ENCODE data around the gene ADRB2. TPM values are rescaled to one million over a fixed set of nuclear protein-coding genes. Genes with fewer than 3 reads are reported as not detected.

The ADRB2 gene
- total and polyA plus RNA-seq, 5 donors from 2014 or later, result 0.30 to 1.4 (median 0.53) TPM

DNA sequence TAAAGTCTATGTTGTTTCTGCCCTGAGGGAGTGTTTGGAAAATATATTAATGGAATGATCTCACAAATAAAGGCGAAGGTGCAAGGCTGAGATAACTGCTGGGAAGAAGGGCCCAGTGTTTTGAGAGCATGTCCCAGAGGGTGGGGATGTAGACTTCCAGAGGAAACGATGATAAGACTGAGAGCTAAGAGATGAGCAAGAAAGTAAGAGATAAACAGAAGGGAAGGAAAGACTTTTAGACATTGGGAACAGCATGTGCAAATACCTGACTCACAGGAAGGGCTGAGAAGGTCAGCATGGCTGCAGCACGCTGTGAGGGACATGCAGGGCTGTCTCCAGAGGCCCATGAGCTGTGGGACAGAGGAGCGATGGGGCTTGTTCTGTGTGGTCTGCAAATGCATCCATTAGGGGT, 19.9 kb upstream of the ADRB2 start:
- DNase-seq (no peak), ATAC-seq (ENCODE audit: low read depth in 2 of 2) (no peak)
- Mint-ChIP-seq H3K9me3 (peaks cover 0 to 3% (median 0%) of the 10 kb centered on the region in 7 donors), H3K27me3 (peaks cover 4% of the 10 kb centered on the region), H3K27ac (peak overlapping the region; percentile 16 to 28 (median 27)), H3K36me3 (peaks cover 5% of the 10 kb centered on the region), H3K4me3 (peak overlapping the region in 2 of 4 donors; percentile 31 to 82), H3K4me1 (peaks cover 14 to 35% (median 27%) of the 10 kb centered on the region in 4 donors)
- H3K27ac ChIP-seq (ENCODE audit: insufficient read depth, low read length, poor library complexity, severe bottlenecking), result no peak overlapping the region
- H3K4me3 ChIP-seq (ENCODE audit: low read depth, low read length), result no peak overlapping the region
- H3K27me3 ChIP-seq (ENCODE audit: control insufficient read depth, insufficient read depth, low read length), result peaks cover 4% of the 10 kb centered on the region
- H3K36me3 ChIP-seq (ENCODE audit: control insufficient read depth, insufficient read depth, low read length), result no peaks in the 10 kb centered on the region
- peaks cover 17% of the 10 kb centered on the region for H3K4me1 ChIP-seq (ENCODE audit: control insufficient read depth, insufficient read depth, low read length, poor library complexity, severe bottlenecking)
- no peaks in the 10 kb centered on the region for H3K9me3 ChIP-seq (ENCODE audit: control insufficient read depth in 2 of 2, low read length in 2 of 2)

DNA sequence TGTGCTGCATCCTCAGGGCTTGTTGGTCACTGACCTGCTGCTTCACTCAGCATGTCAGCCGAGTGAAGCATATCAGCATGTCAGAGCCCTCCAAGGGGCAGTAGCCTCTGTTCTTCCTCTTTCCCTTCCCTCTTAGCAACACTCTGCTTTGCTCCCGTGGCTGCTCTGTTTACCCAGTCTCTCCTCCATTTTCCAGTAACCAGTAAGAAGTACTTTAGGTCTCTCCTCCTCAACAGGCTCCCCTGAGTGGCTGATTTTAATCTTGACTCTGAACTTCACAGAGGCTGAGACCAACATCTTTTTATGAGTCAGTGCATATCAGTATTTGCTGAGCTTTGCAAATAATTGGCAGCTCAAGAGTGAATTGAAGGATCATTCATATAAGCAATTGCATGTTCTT, 18.6 kb upstream of the ADRB2 start:
- Histone ChIP-seq H3K4me1 (ENCODE audit: control insufficient read depth, insufficient read depth, low read length, poor library complexity, severe bottlenecking) (peaks cover 17% of the 10 kb centered on the region), H3K36me3 (ENCODE audit: control insufficient read depth, insufficient read depth, low read length) (no peaks in the 10 kb centered on the region), H3K9me3 (ENCODE audit: control insufficient read depth in 2 of 2, low read length in 2 of 2) (no peaks in the 10 kb centered on the region), H3K27ac (ENCODE audit: insufficient read depth, low read length, poor library complexity, severe bottlenecking) (no peak overlapping the region), H3K4me3 (ENCODE audit: low read depth, low read length) (no peak overlapping the region), H3K27me3 (ENCODE audit: control insufficient read depth, insufficient read depth, low read length) (no peaks in the 10 kb centered on the region)
- no peaks in the 10 kb centered on the region for H3K27me3 Mint-ChIP-seq
- peaks cover 17 to 39% (median 27%) of the 10 kb centered on the region in 4 donors for H3K4me1 Mint-ChIP-seq
- peaks cover 5% of the 10 kb centered on the region for H3K36me3 Mint-ChIP-seq
- DNase-seq (peak in 1 of 3 donors; percentile 25), ATAC-seq (ENCODE audit: low read depth in 2 of 2) (no peak)
- peaks cover 0 to 3% (median 0%) of the 10 kb centered on the region in 7 donors for H3K9me3 Mint-ChIP-seq
- H3K27ac Mint-ChIP-seq, result peak overlapping the region in 2 of 3 donors; percentile 18 to 50
- H3K4me3 Mint-ChIP-seq, result peak overlapping the region in 3 of 4 donors; percentile 4 to 83 (median 45)

DNA sequence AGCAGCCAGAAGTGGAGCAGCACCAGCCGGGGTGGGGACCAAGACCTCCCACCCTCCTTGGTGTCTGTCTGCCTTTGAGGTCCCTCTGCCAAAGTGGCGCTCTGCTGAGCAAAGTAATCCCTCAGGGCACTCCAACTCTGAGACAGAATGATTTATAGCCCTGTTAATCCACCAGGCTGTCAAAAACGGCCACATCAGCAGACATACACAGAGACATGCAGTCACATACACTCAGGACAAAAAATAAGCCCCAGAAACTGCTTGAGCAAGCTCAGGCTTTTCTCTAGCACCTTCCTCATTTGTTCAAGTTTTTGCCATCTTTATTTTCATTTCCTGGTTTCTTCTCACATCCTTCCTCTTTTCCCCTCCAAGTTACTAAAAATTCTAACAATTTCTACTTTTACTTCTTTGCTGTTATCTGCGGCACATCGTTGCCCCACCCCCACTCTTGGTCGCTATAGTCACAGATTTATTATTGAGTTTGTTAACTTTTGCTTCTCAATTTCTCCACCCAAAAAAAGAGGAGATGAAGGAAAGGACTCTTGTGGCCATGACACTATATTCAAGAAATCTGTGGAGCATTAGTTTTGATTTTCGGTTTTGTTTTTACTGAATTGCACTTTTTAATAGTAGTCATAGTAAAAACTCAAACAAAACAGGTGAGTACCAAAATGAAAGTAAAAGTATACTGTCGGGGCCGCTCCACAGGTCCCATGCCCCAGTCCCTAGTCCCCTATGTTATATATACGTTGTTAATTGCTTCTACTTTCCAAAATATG, 17.4 kb upstream of the ADRB2 start:
- Histone ChIP-seq H3K27me3 (ENCODE audit: control insufficient read depth, insufficient read depth, low read length) (no peaks in the 10 kb centered on the region), H3K27ac (ENCODE audit: insufficient read depth, low read length, poor library complexity, severe bottlenecking) (peak overlapping the region; percentile 71), H3K4me3 (ENCODE audit: low read depth, low read length) (peak overlapping the region; percentile 97), H3K9me3 (ENCODE audit: control insufficient read depth in 2 of 2, low read length in 2 of 2) (no peaks in the 10 kb centered on the region), H3K4me1 (ENCODE audit: control insufficient read depth, insufficient read depth, low read length, poor library complexity, severe bottlenecking) (peaks cover 17% of the 10 kb centered on the region), H3K36me3 (ENCODE audit: control insufficient read depth, insufficient read depth, low read length) (no peaks in the 10 kb centered on the region)
- DNase-seq, result peak; percentile 3 to 79 (median 64)
- peaks cover 5% of the 10 kb centered on the region for H3K36me3 Mint-ChIP-seq
- H3K4me3 Mint-ChIP-seq, result peak overlapping the region; percentile 83 to 99 (median 94)
- H3K27me3 Mint-ChIP-seq, result no peaks in the 10 kb centered on the region
- H3K4me1 Mint-ChIP-seq, result peaks cover 17 to 37% (median 27%) of the 10 kb centered on the region in 4 donors
- ATAC-seq (ENCODE audit: low read depth in 2 of 2), result peak; percentile 76 to 85
- no peaks in the 10 kb centered on the region for H3K9me3 Mint-ChIP-seq
- peak overlapping the region; percentile 91 to 98 (median 98) for H3K27ac Mint-ChIP-seq

DNA sequence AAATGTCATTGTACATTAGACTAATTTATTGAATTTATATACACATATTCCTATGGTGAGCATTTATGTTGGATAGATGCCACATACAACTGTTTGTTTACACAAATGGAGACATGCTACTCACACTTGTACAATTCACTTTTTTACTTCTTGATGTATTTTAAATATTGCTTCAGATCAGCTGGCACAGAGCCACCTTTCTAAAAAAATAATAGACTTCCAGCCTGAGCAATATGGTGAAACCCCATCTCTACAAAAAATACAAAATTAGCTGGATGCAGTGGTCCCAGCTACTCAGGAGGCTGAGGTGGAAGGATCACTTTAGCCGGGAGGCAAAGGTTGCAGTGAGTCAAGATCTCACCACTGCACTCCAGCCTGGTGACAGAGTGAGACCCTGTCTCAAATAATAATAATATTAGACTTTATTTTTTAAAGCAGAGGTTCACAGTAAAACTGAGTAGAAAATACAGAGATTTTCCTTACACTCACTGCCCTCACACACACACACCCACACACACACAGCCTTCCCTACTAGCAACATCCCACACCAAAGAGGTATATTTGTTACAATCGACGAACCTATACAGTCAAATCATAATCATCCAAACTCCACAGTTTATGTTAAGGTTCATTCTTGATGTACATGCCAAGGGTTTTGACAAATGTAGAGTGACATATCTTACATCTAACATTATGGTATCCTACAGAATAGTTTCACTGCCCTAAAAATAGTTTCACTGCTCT, 16.5 kb upstream of the ADRB2 start:
- H3K4me1 Mint-ChIP-seq, result peaks cover 17 to 37% (median 27%) of the 10 kb centered on the region in 4 donors
- H3K4me1 ChIP-seq (ENCODE audit: control insufficient read depth, insufficient read depth, low read length, poor library complexity, severe bottlenecking), result peaks cover 17% of the 10 kb centered on the region
- DNase-seq (no peak), ATAC-seq (ENCODE audit: low read depth in 2 of 2) (no peak)
- H3K9me3 Mint-ChIP-seq, result no peaks in the 10 kb centered on the region
- no peaks in the 10 kb centered on the region for H3K36me3 ChIP-seq (ENCODE audit: control insufficient read depth, insufficient read depth, low read length)
- no peaks in the 10 kb centered on the region for H3K9me3 ChIP-seq (ENCODE audit: control insufficient read depth in 2 of 2, low read length in 2 of 2)
- no peaks in the 10 kb centered on the region for H3K27me3 Mint-ChIP-seq
- peaks cover 5% of the 10 kb centered on the region for H3K36me3 Mint-ChIP-seq
- no peaks in the 10 kb centered on the region for H3K27me3 ChIP-seq (ENCODE audit: control insufficient read depth, insufficient read depth, low read length)
- peak overlapping the region; percentile 97 for H3K4me3 ChIP-seq (ENCODE audit: low read depth, low read length)
- H3K27ac ChIP-seq (ENCODE audit: insufficient read depth, low read length, poor library complexity, severe bottlenecking), result peak overlapping the region; percentile 71
- peak overlapping the region; percentile 91 to 98 (median 98) for H3K27ac Mint-ChIP-seq
- peak overlapping the region; percentile 88 to 99 (median 94) for H3K4me3 Mint-ChIP-seq

DNA sequence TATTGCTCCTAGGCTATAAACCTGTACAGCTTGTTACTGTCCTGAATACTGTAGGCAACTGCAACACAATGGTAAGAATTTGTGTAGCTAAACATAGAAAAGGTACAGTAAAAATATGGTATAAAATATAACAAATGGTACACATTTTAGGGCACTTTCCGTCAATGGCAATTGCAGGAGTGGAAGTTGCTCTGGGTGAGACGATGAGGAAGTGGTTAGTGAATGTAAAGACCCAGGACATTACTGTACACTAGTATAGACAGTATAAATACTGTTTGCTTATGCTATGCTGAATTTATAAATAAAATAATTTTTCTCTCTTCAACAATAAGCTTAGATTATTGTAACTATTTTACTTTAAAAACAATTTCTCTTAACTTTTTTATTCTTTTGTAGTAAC, 15.6 kb upstream of the ADRB2 start:
- H3K4me1 ChIP-seq (ENCODE audit: control insufficient read depth, insufficient read depth, low read length, poor library complexity, severe bottlenecking), result peaks cover 17% of the 10 kb centered on the region
- no peaks in the 10 kb centered on the region for H3K36me3 ChIP-seq (ENCODE audit: control insufficient read depth, insufficient read depth, low read length)
- peaks cover 15 to 37% (median 27%) of the 10 kb centered on the region in 4 donors for H3K4me1 Mint-ChIP-seq
- H3K4me3 ChIP-seq (ENCODE audit: low read depth, low read length), result no peak overlapping the region
- peaks cover 5% of the 10 kb centered on the region for H3K36me3 Mint-ChIP-seq
- peaks cover 4% of the 10 kb centered on the region for H3K27me3 ChIP-seq (ENCODE audit: control insufficient read depth, insufficient read depth, low read length)
- peak overlapping the region in 2 of 3 donors; percentile 86 to 91 for H3K27ac Mint-ChIP-seq
- peak in 1 of 3 donors; percentile 11 for DNase-seq
- no peak overlapping the region for H3K27ac ChIP-seq (ENCODE audit: insufficient read depth, low read length, poor library complexity, severe bottlenecking)
- H3K9me3 Mint-ChIP-seq, result no peaks in the 10 kb centered on the region
- H3K9me3 ChIP-seq (ENCODE audit: control insufficient read depth in 2 of 2, low read length in 2 of 2), result no peaks in the 10 kb centered on the region
- no peak for ATAC-seq (ENCODE audit: low read depth in 2 of 2)
- H3K4me3 Mint-ChIP-seq, result peak overlapping the region in 2 of 4 donors; percentile 79 to 88
- H3K27me3 Mint-ChIP-seq, result no peaks in the 10 kb centered on the region

DNA sequence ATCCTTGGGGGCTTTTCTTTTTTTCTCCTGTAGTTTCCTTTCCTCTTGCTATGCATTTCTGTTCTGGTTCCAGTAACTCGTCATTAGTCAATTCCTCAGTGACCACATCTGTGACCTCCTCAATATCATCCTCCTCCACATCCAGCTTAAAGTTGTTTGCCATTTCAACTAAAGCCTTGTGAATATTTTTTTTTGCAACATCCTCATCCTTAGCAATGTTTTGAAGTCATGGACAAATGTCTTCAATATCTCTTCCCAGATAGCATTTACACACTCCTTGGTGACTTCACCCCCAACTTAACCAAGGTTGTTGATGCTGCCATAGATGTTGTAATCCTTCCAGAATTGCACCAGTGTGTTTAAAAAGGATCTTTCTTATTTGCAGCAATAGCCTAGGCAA, 14.7 kb upstream of the ADRB2 start:
- H3K4me1 ChIP-seq (ENCODE audit: control insufficient read depth, insufficient read depth, low read length, poor library complexity, severe bottlenecking), result peaks cover 17% of the 10 kb centered on the region
- Mint-ChIP-seq H3K9me3 (no peaks in the 10 kb centered on the region), H3K27me3 (no peaks in the 10 kb centered on the region), H3K4me3 (peak overlapping the region in 1 of 4 donors; percentile 66), H3K27ac (peak overlapping the region in 1 of 3 donors; percentile 35), H3K4me1 (peaks cover 13 to 33% (median 22%) of the 10 kb centered on the region in 4 donors), H3K36me3 (peaks cover 5% of the 10 kb centered on the region)
- DNase-seq (no peak), ATAC-seq (ENCODE audit: low read depth in 2 of 2) (no peak)
- peaks cover 4% of the 10 kb centered on the region for H3K27me3 ChIP-seq (ENCODE audit: control insufficient read depth, insufficient read depth, low read length)
- no peak overlapping the region for H3K27ac ChIP-seq (ENCODE audit: insufficient read depth, low read length, poor library complexity, severe bottlenecking)
- no peak overlapping the region for H3K4me3 ChIP-seq (ENCODE audit: low read depth, low read length)
- no peaks in the 10 kb centered on the region for H3K9me3 ChIP-seq (ENCODE audit: control insufficient read depth in 2 of 2, low read length in 2 of 2)
- H3K36me3 ChIP-seq (ENCODE audit: control insufficient read depth, insufficient read depth, low read length), result no peaks in the 10 kb centered on the region

DNA sequence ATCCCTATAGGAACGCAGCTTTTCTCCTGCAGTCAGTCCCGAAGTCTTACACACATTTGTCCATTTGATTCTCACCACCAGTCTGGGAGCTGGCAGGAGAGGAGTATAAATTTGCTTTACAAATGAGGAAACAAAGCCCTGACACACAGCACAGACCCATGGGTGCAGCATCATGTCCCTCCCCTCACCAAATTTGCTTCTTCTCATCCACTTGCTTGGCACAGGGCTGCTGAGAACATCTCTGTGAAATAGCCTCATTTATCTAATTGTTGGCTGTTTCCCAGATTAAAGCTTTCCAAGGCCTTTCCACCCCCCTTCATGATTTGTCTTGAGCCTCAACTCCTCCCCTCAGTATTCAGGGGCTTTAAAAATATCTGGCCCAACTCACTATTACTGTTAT, 11.3 kb upstream of the ADRB2 start:
- Mint-ChIP-seq H3K4me1 (peaks cover 7 to 15% (median 8%) of the 10 kb centered on the region in 4 donors), H3K4me3 (no peak overlapping the region), H3K27ac (no peak overlapping the region), H3K36me3 (no peaks in the 10 kb centered on the region), H3K27me3 (peaks cover 5% of the 10 kb centered on the region), H3K9me3 (peaks cover 0 to 1% (median 0%) of the 10 kb centered on the region in 7 donors)
- Histone ChIP-seq H3K36me3 (ENCODE audit: control insufficient read depth, insufficient read depth, low read length) (no peaks in the 10 kb centered on the region), H3K27me3 (ENCODE audit: control insufficient read depth, insufficient read depth, low read length) (peaks cover 4% of the 10 kb centered on the region), H3K4me1 (ENCODE audit: control insufficient read depth, insufficient read depth, low read length, poor library complexity, severe bottlenecking) (peaks cover 4% of the 10 kb centered on the region), H3K9me3 (ENCODE audit: control insufficient read depth in 2 of 2, low read length in 2 of 2) (no peaks in the 10 kb centered on the region), H3K4me3 (ENCODE audit: low read depth, low read length) (no peak overlapping the region), H3K27ac (ENCODE audit: insufficient read depth, low read length, poor library complexity, severe bottlenecking) (no peak overlapping the region)
- DNase-seq, result no peak
- ATAC-seq (ENCODE audit: low read depth in 2 of 2), result no peak
